H9 (cell line): Measurements from ENCODE around the gene KIF27. TPM values are rescaled to one million over a fixed set of nuclear protein-coding genes. Genes with fewer than 3 reads are reported as not detected.

ENCODE experiments used
- DNase-seq: peaks from one replicate; pipeline ENCODE4 v3.0.0-alpha.2; 2017
- H2AFZ ChIP-seq: one replicate; pipeline ENCODE4 v1.6.1; 2013; ENCODE audit warnings: mild to moderate bottlenecking, low read length, control low read depth, moderate library complexity
- H2AK5ac ChIP-seq: 2 replicates; pipeline ENCODE4 v1.6.1; 2013; ENCODE audit warnings: low read length, control low read depth, mixed read lengths; ENCODE audit not compliant: insufficient read length
- H2BK120ac ChIP-seq: one replicate; pipeline ENCODE4 v1.6.1; 2013; ENCODE audit warnings: low read depth, mild to moderate bottlenecking, low read length, control low read depth, inconsistent platforms; ENCODE audit not compliant: poor library complexity, severe bottlenecking
- H2BK12ac ChIP-seq: 2 replicates; pipeline ENCODE4 v1.6.1; 2013; ENCODE audit warnings: low read length, control low read depth, mixed read lengths, low read depth; ENCODE audit not compliant: insufficient read length
- H2BK15ac ChIP-seq: 2 replicates; pipeline ENCODE4 v1.6.1; 2013; ENCODE audit warnings: low read depth, low read length, control low read depth
- H2BK20ac ChIP-seq: one replicate; pipeline ENCODE4 v1.6.1; 2013; ENCODE audit warnings: low read depth, mild to moderate bottlenecking, low read length, control low read depth, inconsistent platforms; ENCODE audit not compliant: poor library complexity, severe bottlenecking
- H2BK5ac ChIP-seq: 2 replicates; pipeline ENCODE4 v1.6.1; 2013; ENCODE audit warnings: low read length, control low read depth, mixed read lengths; ENCODE audit not compliant: insufficient read length
- H3K14ac ChIP-seq: 2 replicates; pipeline ENCODE4 v1.6.1; 2013; ENCODE audit warnings: low read length, control low read depth; ENCODE audit not compliant: insufficient read depth
- H3K18ac ChIP-seq: 2 replicates; pipeline ENCODE4 v1.6.1; 2013; ENCODE audit warnings: low read depth, mild to moderate bottlenecking, mixed read lengths, low read length, control low read depth; ENCODE audit not compliant: insufficient read length
- H3K23ac ChIP-seq: 2 replicates; pipeline ENCODE4 v1.6.1; 2013; ENCODE audit warnings: low read length, control low read depth, mixed read lengths, low read depth; ENCODE audit not compliant: insufficient read length
- H3K23me2 ChIP-seq: 2 replicates; pipeline ENCODE4 v1.6.1; 2013; ENCODE audit warnings: low read depth, mild to moderate bottlenecking, mixed read lengths, low read length, control low read depth; ENCODE audit not compliant: insufficient read length, poor library complexity, severe bottlenecking
- H3K27ac ChIP-seq: 2 replicates; pipeline ENCODE4 v1.5.1; 2013; ENCODE audit warnings: low read length, control low read depth, mixed read lengths, low read depth; ENCODE audit not compliant: insufficient read length
- H3K27me3 ChIP-seq: 2 replicates; pipeline ENCODE4 v1.6.1; 2013; ENCODE audit warnings: low read length, control low read depth, inconsistent platforms; ENCODE audit not compliant: insufficient read depth
- H3K4ac ChIP-seq: 2 replicates; pipeline ENCODE4 v1.6.1; 2013; ENCODE audit warnings: low read depth, mild to moderate bottlenecking, control low read depth, inconsistent platforms, low read length, moderate library complexity
- H3K4me1 ChIP-seq: 2 replicates; pipeline ENCODE4 v1.6.1; 2013; ENCODE audit warnings: low read length, control low read depth, inconsistent platforms; ENCODE audit not compliant: insufficient read depth
- H3K4me2 ChIP-seq: 2 replicates; pipeline ENCODE4 v1.6.1; 2013; ENCODE audit warnings: low read length, control low read depth, mixed read lengths; ENCODE audit not compliant: insufficient read length, insufficient read depth
- H3K56ac ChIP-seq: 2 replicates; pipeline ENCODE4 v1.6.1; 2013; ENCODE audit warnings: low read depth, mild to moderate bottlenecking, mixed read lengths, low read length, control low read depth; ENCODE audit not compliant: insufficient read length
- H3K79me1 ChIP-seq: 2 replicates; pipeline ENCODE4 v1.6.1; 2013; ENCODE audit warnings: low read depth, mild to moderate bottlenecking, moderate library complexity, low read length, control low read depth, inconsistent platforms; ENCODE audit not compliant: insufficient read depth, poor library complexity, severe bottlenecking
- H3K79me2 ChIP-seq: 2 replicates; pipeline ENCODE4 v1.6.1; 2013; ENCODE audit warnings: low read length, control low read depth, inconsistent platforms; ENCODE audit not compliant: insufficient read depth
- H3K9ac ChIP-seq: 2 replicates; pipeline ENCODE4 v1.6.1; 2013; ENCODE audit warnings: low read length, control low read depth, mixed read lengths; ENCODE audit not compliant: insufficient read length; ENCODE audit errors: extremely low read depth
- H3K9me3 ChIP-seq: one replicate; pipeline ENCODE4 v1.6.1; 2013; ENCODE audit warnings: low read depth, low read length, inconsistent platforms; ENCODE audit not compliant: control insufficient read depth
- H3T11ph ChIP-seq: one replicate; pipeline ENCODE4 v1.6.1; 2013; ENCODE audit warnings: mild to moderate bottlenecking, low read length, control low read depth, inconsistent platforms
- H4K20me1 ChIP-seq: one replicate; pipeline ENCODE4 v1.6.1; 2013; ENCODE audit not compliant: control insufficient read depth, insufficient read length, insufficient read depth
- H4K5ac ChIP-seq: 2 replicates; pipeline ENCODE4 v1.6.1; 2013; ENCODE audit warnings: low read depth, mild to moderate bottlenecking, mixed read lengths, low read length, control low read depth; ENCODE audit not compliant: insufficient read length
- H4K8ac ChIP-seq: replicated peaks from 2 replicates; pipeline ENCODE4 v1.6.1; 2013; ENCODE audit warnings: low read length, control low read depth, mixed read lengths, low read depth; ENCODE audit not compliant: insufficient read length
- H4K91ac ChIP-seq: 2 replicates; pipeline ENCODE4 v1.6.1; 2013; ENCODE audit warnings: low read depth, mild to moderate bottlenecking, moderate library complexity, mixed read lengths, low read length, control low read depth; ENCODE audit not compliant: insufficient read length
- H3K27ac Mint-ChIP-seq, 3 experiments: 2 replicates in 2 of 3; 3 replicates in 1 of 3; pipeline ENCODE4 v1.8.0; 2020 to 2021; ENCODE audit warnings: mixed read lengths in 3 of 3, mild to moderate bottlenecking in 1 of 3, moderate library complexity in 1 of 3
- H3K27me3 Mint-ChIP-seq: 2 replicates; pipeline ENCODE4 v1.8.0; 2021; ENCODE audit warnings: low read depth, mild to moderate bottlenecking, moderate library complexity, mixed read lengths
- H3K36me3 Mint-ChIP-seq, 3 experiments: 2 replicates in 2 of 3; 3 replicates in 1 of 3; pipeline ENCODE4 v1.8.0; 2020 to 2021; ENCODE audit warnings: low read depth in 3 of 3, mixed read lengths in 3 of 3; ENCODE audit not compliant: insufficient read depth in 1 of 3
- H3K4me1 Mint-ChIP-seq, 2 experiments: 2 replicates each; pipeline ENCODE4 v1.8.0; 2020; ENCODE audit warnings: mixed read lengths in 2 of 2
- H3K4me3 Mint-ChIP-seq, 2 experiments: 2 replicates in 1 of 2; 3 replicates in 1 of 2; pipeline ENCODE4 v1.8.0; 2020 to 2021; ENCODE audit warnings: mild to moderate bottlenecking in 2 of 2, mixed read lengths in 2 of 2, moderate library complexity in 1 of 2
- H3K9me3 Mint-ChIP-seq, 2 experiments: 2 replicates in 1 of 2; 3 replicates in 1 of 2; pipeline ENCODE4 v1.8.0; 2020; ENCODE audit warnings: mild to moderate bottlenecking in 2 of 2, mixed read lengths in 2 of 2, moderate library complexity in 1 of 2
- WGBS: extraction: QIAGEN DNeasy Blood & Tissue Kit; methylation state at CpG from one replicate; pipeline ENCODE4 v1.1.7; 2013; ENCODE audit warnings: missing lambda C conversion rate, low lambda C conversion rate, mixed read lengths; ENCODE audit not compliant: insufficient read length; ENCODE audit errors: extremely low coverage; 5-methylcytosine and 5-hydroxymethylcytosine counted together
- total RNA-seq: library from RNA; stranded (reverse); gene quantifications from 2 replicates; pipeline ENCODE4 v1.2.1, GENCODE V29; 2021
- TF ChIP-seq, protein P1 (sequence below): fragments of 200-600 bp; sonication (generic); conservative IDR thresholded peaks from 3 replicates; pipeline ENCODE4 v1.8.0; 2021; ENCODE audit warnings: antibody characterized with exemption, mild to moderate bottlenecking

Gene KIF27
- total RNA-seq, 1 experiment from 2014 or later = 2.9 TPM

DNA sequence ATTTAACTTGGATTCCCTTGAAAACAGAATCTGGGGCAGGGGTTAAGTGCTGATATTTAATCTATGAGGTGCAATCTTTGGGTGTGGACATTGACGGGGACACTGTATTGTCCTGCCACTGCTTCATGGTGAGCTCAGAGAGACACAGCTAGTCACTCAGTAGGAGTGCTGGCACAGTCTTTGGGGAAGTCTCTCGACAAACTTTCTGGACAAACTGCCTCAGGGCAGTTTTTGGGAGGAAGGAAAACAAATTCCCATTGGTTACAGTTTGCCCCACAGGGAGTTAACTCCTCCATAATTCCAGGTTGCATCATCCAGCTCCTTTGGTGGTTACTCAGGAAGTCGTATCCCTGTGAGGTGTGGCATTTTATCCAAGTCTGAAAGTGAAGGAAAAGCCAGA is 40.9 kb upstream of the KIF27 start:
- Histone ChIP-seq H3K27ac (no peak overlapping the region), H3K4ac (no peak overlapping the region), H4K8ac (no peak overlapping the region), H3K4me2 (no peak overlapping the region), H3K56ac (no peak overlapping the region), H2AK5ac (no peak overlapping the region), H3K27me3 (no peaks in the 10 kb centered on the region), H3K79me2 (no peaks in the 10 kb centered on the region), H4K20me1 (no peaks in the 10 kb centered on the region), H3K23me2 (no peaks in the 10 kb centered on the region), H3T11ph (no peak overlapping the region), H3K4me1 (no peaks in the 10 kb centered on the region; the same call in 1 of the 2 replicates), H2AFZ (no peak overlapping the region), H3K18ac (no peak overlapping the region), H2BK120ac (no peak overlapping the region), H2BK5ac (no peak overlapping the region), H2BK12ac (no peak overlapping the region), H3K9ac (no peak overlapping the region), H3K23ac (no peak overlapping the region), H2BK20ac (no peak overlapping the region), H3K14ac (no peak overlapping the region), H2BK15ac (no peak overlapping the region), H3K79me1 (no peaks in the 10 kb centered on the region), H3K9me3 (no peaks in the 10 kb centered on the region), H4K91ac (no peak overlapping the region), H4K5ac (no peak overlapping the region)
- peaks cover 5% of the 10 kb centered on the region for H3K27me3 Mint-ChIP-seq
- peaks cover 0 to 11% (median 5%) of the 10 kb centered on the region in 3 experiments; a peak in 4 of 7 replicates for H3K36me3 Mint-ChIP-seq
- peaks cover 2% of the 10 kb centered on the region in 2 experiments; a peak in 1 of 4 replicates for H3K4me1 Mint-ChIP-seq
- no peak for DNase-seq
- TF ChIP-seq, protein P1, sequence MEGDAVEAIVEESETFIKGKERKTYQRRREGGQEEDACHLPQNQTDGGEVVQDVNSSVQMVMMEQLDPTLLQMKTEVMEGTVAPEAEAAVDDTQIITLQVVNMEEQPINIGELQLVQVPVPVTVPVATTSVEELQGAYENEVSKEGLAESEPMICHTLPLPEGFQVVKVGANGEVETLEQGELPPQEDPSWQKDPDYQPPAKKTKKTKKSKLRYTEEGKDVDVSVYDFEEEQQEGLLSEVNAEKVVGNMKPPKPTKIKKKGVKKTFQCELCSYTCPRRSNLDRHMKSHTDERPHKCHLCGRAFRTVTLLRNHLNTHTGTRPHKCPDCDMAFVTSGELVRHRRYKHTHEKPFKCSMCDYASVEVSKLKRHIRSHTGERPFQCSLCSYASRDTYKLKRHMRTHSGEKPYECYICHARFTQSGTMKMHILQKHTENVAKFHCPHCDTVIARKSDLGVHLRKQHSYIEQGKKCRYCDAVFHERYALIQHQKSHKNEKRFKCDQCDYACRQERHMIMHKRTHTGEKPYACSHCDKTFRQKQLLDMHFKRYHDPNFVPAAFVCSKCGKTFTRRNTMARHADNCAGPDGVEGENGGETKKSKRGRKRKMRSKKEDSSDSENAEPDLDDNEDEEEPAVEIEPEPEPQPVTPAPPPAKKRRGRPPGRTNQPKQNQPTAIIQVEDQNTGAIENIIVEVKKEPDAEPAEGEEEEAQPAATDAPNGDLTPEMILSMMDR = no peak
- no CpG with 5 or more reads among the region's 3 CpGs for WGBS
- H3K27ac Mint-ChIP-seq = peak overlapping the region in 1 of 3 experiments; percentile 78; a peak in 3 of 7 replicates
- no peaks in the 10 kb centered on the region for H3K9me3 Mint-ChIP-seq
- H3K4me3 Mint-ChIP-seq = no peak overlapping the region
